ENCODE measurements around the gene HS1BP3. TPM values are rescaled to one million over a fixed set of nuclear protein-coding genes. Genes with fewer than 3 reads are reported as not detected.

Gene HS1BP3
- total RNA-seq, 1 experiment from 2014 or later, result 17.1 TPM

GRCh38 chr2:20678086-20678395 is 27.1 kb upstream of the HS1BP3 start:
- no peaks in the 10 kb centered on the region for H4K20me1 ChIP-seq (ENCODE audit: insufficient read depth)
- ATAC-seq, result no peak
- DNase-seq (ENCODE audit: low read depth, low spot score), result no peak
- H3K4me2 ChIP-seq (ENCODE audit: low read length), result no peak overlapping the region
- no peak overlapping the region for H2AFZ ChIP-seq (ENCODE audit: low read depth, low read length, poor library complexity, severe bottlenecking)
- ChIA-PET POLR2A (no interaction called here), CTCF (interaction anchor here (1.0 to 2.1 kb wide), 3 partner anchors 17 to 350 kb away, joined by 3 to 12 read pairs (median 6); no protein-coding TSS in a partner anchor), RAD21 (ENCODE audit: low non-redundant PET in 1 of 2, low total read pairs in 2 of 2, uncharacterized antibody in 2 of 2, unreplicated experiment in 2 of 2) (no interaction called here)
- TF ChIP-seq CBX3 (IDR thresholded peaks at IDR 0.05; ENCODE audit: low read depth) (no peak), SP1 (IDR thresholded peaks at IDR 0.05; ENCODE audit: low read depth) (no peak), ATF3 (IDR thresholded peaks at IDR 0.05) (no peak), POLR2AphosphoS5 (IDR thresholded peaks at IDR 0.05; ENCODE audit: low read depth, low read length) (no peak), ZBTB33 (IDR thresholded peaks at IDR 0.05; ENCODE audit: extremely low read depth, insufficient replicate concordance, low read length) (no peak), MAX (IDR thresholded peaks at IDR 0.05) (no peak), SRF (IDR thresholded peaks at IDR 0.05; ENCODE audit: low read depth) (no peak), YY1 (IDR thresholded peaks at IDR 0.05; ENCODE audit: extremely low read depth, insufficient replicate concordance, low read depth, low read length) (no peak), FOSL1 (IDR thresholded peaks at IDR 0.05; ENCODE audit: low read depth) (no peak), ELF1 (IDR thresholded peaks at IDR 0.05; ENCODE audit: borderline replicate concordance, low read depth) (no peak), EZH2phosphoT487 (IDR thresholded peaks at IDR 0.05; ENCODE audit: borderline replicate concordance) (no peak), CEBPB (IDR thresholded peaks at IDR 0.05; ENCODE audit: low read depth) (no peak)
- TF ChIP-seq, protein P1, sequence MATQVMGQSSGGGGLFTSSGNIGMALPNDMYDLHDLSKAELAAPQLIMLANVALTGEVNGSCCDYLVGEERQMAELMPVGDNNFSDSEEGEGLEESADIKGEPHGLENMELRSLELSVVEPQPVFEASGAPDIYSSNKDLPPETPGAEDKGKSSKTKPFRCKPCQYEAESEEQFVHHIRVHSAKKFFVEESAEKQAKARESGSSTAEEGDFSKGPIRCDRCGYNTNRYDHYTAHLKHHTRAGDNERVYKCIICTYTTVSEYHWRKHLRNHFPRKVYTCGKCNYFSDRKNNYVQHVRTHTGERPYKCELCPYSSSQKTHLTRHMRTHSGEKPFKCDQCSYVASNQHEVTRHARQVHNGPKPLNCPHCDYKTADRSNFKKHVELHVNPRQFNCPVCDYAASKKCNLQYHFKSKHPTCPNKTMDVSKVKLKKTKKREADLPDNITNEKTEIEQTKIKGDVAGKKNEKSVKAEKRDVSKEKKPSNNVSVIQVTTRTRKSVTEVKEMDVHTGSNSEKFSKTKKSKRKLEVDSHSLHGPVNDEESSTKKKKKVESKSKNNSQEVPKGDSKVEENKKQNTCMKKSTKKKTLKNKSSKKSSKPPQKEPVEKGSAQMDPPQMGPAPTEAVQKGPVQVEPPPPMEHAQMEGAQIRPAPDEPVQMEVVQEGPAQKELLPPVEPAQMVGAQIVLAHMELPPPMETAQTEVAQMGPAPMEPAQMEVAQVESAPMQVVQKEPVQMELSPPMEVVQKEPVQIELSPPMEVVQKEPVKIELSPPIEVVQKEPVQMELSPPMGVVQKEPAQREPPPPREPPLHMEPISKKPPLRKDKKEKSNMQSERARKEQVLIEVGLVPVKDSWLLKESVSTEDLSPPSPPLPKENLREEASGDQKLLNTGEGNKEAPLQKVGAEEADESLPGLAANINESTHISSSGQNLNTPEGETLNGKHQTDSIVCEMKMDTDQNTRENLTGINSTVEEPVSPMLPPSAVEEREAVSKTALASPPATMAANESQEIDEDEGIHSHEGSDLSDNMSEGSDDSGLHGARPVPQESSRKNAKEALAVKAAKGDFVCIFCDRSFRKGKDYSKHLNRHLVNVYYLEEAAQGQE (IDR thresholded peaks at IDR 0.05; ENCODE audit: low read depth), result no peak
- TF ChIP-seq, protein P2, sequence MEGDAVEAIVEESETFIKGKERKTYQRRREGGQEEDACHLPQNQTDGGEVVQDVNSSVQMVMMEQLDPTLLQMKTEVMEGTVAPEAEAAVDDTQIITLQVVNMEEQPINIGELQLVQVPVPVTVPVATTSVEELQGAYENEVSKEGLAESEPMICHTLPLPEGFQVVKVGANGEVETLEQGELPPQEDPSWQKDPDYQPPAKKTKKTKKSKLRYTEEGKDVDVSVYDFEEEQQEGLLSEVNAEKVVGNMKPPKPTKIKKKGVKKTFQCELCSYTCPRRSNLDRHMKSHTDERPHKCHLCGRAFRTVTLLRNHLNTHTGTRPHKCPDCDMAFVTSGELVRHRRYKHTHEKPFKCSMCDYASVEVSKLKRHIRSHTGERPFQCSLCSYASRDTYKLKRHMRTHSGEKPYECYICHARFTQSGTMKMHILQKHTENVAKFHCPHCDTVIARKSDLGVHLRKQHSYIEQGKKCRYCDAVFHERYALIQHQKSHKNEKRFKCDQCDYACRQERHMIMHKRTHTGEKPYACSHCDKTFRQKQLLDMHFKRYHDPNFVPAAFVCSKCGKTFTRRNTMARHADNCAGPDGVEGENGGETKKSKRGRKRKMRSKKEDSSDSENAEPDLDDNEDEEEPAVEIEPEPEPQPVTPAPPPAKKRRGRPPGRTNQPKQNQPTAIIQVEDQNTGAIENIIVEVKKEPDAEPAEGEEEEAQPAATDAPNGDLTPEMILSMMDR (IDR thresholded peaks at IDR 0.05 in 2 of 3, conservative IDR thresholded peaks at IDR 0.05 in 1 of 3; ENCODE audit: borderline replicate concordance in 1 of 3, insufficient read depth in 1 of 3, low read depth in 2 of 3, low read length in 2 of 3), result no peak
- no peaks in the 10 kb centered on the region for H3K27me3 ChIP-seq (ENCODE audit: insufficient read depth, low read length)
- H3K4me1 ChIP-seq (ENCODE audit: control insufficient read depth in 1 of 2, insufficient read depth in 2 of 2, low read length in 2 of 2), result peaks cover 0 to 11% of the 10 kb centered on the region in 2 experiments; a peak in 2 of 4 replicates
- H3K27ac ChIP-seq (ENCODE audit: low read depth, low read length), result no peak overlapping the region
- H3K9me2 ChIP-seq (ENCODE audit: insufficient read depth), result no peaks in the 10 kb centered on the region
- H3K9me3 ChIP-seq (ENCODE audit: control insufficient read depth in 1 of 2, insufficient read depth in 1 of 2, low read depth in 1 of 2, low read length in 2 of 2), result no peaks in the 10 kb centered on the region
- intact Hi-C loops (cut with micrococcal nuclease), result no loop called here
- H3K36me3 ChIP-seq (ENCODE audit: control insufficient read depth in 1 of 2, insufficient read depth in 2 of 2, low read length in 2 of 2), result no peaks in the 10 kb centered on the region; a peak in 1 of 4 replicates
- no peak overlapping the region for H3K4me3 ChIP-seq (replicated peaks in 1 of 2; ENCODE audit: low read depth in 1 of 2, low read length in 2 of 2)
- BruUV-seq (replicated peaks), result no TSS peak
- H3K9ac ChIP-seq (ENCODE audit: low read length), result no peak overlapping the region
- no peaks in the 10 kb centered on the region for H3K79me2 ChIP-seq (ENCODE audit: insufficient read depth, low read length)

Measured in HCT116 (cell line).